ENCODE data around the gene FAM124B.

Gene FAM124B

GRCh38 chr2:224440988-224441387, 39.1 kb upstream of the FAM124B start:
- no peaks in the 10 kb centered on the region for H3K9me2 ChIP-seq (ENCODE audit: low read depth, low read length)
- no peak for TF ChIP-seq EZH2 (IDR thresholded peaks at IDR 0.05; ENCODE audit: borderline replicate concordance, low read length)
- no peak for TF ChIP-seq CTCF (IDR thresholded peaks at IDR 0.05; ENCODE audit: low read length)
- H3K36me3 ChIP-seq (ENCODE audit: insufficient read depth, low read length), result no peaks in the 10 kb centered on the region
- H3F3A ChIP-seq (ENCODE audit: insufficient read depth, low read length), result no peaks in the 10 kb centered on the region
- H3K27me3 ChIP-seq (ENCODE audit: insufficient read depth, low read length), result peaks cover 7% of the 10 kb centered on the region; the same call in 1 of the 2 replicates
- peaks cover 12% of the 10 kb centered on the region for H3K4me1 ChIP-seq (ENCODE audit: insufficient read depth, low read length, severe bottlenecking)
- no peak overlapping the region for H3K27ac ChIP-seq (ENCODE audit: low read depth, low read length, poor library complexity, severe bottlenecking)
- no peak overlapping the region for H2AFZ ChIP-seq (ENCODE audit: low read length)
- H3K4me2 ChIP-seq (ENCODE audit: low read length), result no peak overlapping the region
- no peaks in the 10 kb centered on the region for H3K79me2 ChIP-seq (ENCODE audit: insufficient read depth, low read length)
- no peak overlapping the region for H3K4me3 ChIP-seq (ENCODE audit: low read depth, low read length, poor library complexity, severe bottlenecking)
- no peak overlapping the region for H3K9ac ChIP-seq (ENCODE audit: low read length)
- H4K20me1 ChIP-seq (ENCODE audit: insufficient read depth, low read length), result no peaks in the 10 kb centered on the region
- no peaks in the 10 kb centered on the region for H3K9me3 ChIP-seq (ENCODE audit: low read length)

GRCh38 chr2:224438726-224439125, 36.8 kb upstream of the FAM124B start:
- no peak overlapping the region for H3K4me3 ChIP-seq (ENCODE audit: low read depth, low read length, poor library complexity, severe bottlenecking)
- H4K20me1 ChIP-seq (ENCODE audit: insufficient read depth, low read length), result no peaks in the 10 kb centered on the region
- peaks cover 12% of the 10 kb centered on the region for H3K4me1 ChIP-seq (ENCODE audit: insufficient read depth, low read length, severe bottlenecking)
- peaks cover 7% of the 10 kb centered on the region; the same call in 1 of the 2 replicates for H3K27me3 ChIP-seq (ENCODE audit: insufficient read depth, low read length)
- no peaks in the 10 kb centered on the region for H3K79me2 ChIP-seq (ENCODE audit: insufficient read depth, low read length)
- no peaks in the 10 kb centered on the region for H3K36me3 ChIP-seq (ENCODE audit: insufficient read depth, low read length)
- no peak overlapping the region for H3K9ac ChIP-seq (ENCODE audit: low read length)
- no peaks in the 10 kb centered on the region for H3F3A ChIP-seq (ENCODE audit: insufficient read depth, low read length)
- H3K9me2 ChIP-seq (ENCODE audit: low read depth, low read length), result no peaks in the 10 kb centered on the region
- TF ChIP-seq CTCF (IDR thresholded peaks at IDR 0.05; ENCODE audit: low read length) (no peak), EZH2 (IDR thresholded peaks at IDR 0.05; ENCODE audit: borderline replicate concordance, low read length) (no peak)
- no peak overlapping the region for H2AFZ ChIP-seq (ENCODE audit: low read length)
- no peaks in the 10 kb centered on the region for H3K9me3 ChIP-seq (ENCODE audit: low read length)
- no peak overlapping the region for H3K4me2 ChIP-seq (ENCODE audit: low read length)
- no peak overlapping the region for H3K27ac ChIP-seq (ENCODE audit: low read depth, low read length, poor library complexity, severe bottlenecking)

- Histone ChIP-seq H3K4me2 (ENCODE audit: low read length) (no peak overlapping the region), H3K27ac (ENCODE audit: low read depth, low read length, poor library complexity, severe bottlenecking) (no peak overlapping the region), H2AFZ (ENCODE audit: low read length) (no peak overlapping the region), H3K27me3 (ENCODE audit: insufficient read depth, low read length) (peaks cover 4% of the 10 kb centered on the region; the same call in 1 of the 2 replicates), H3K9me3 (ENCODE audit: low read length) (no peaks in the 10 kb centered on the region), H3K36me3 (ENCODE audit: insufficient read depth, low read length) (no peaks in the 10 kb centered on the region), H3K9me2 (ENCODE audit: low read depth, low read length) (no peaks in the 10 kb centered on the region), H3K9ac (ENCODE audit: low read length) (no peak overlapping the region), H3K4me3 (ENCODE audit: low read depth, low read length, poor library complexity, severe bottlenecking) (no peak overlapping the region), H3F3A (ENCODE audit: insufficient read depth, low read length) (no peaks in the 10 kb centered on the region), H4K20me1 (ENCODE audit: insufficient read depth, low read length) (no peaks in the 10 kb centered on the region), H3K4me1 (ENCODE audit: insufficient read depth, low read length, severe bottlenecking) (no peaks in the 10 kb centered on the region), H3K79me2 (ENCODE audit: insufficient read depth, low read length) (no peaks in the 10 kb centered on the region)
- TF ChIP-seq CTCF (IDR thresholded peaks at IDR 0.05; ENCODE audit: low read length) (no peak), EZH2 (IDR thresholded peaks at IDR 0.05; ENCODE audit: borderline replicate concordance, low read length) (no peak)
These were observed 34.7 kb upstream of the FAM124B start for GRCh38 chr2:224436634-224437033.

Data from OCI-LY1 (cell line).